HUDEP-2 (cell line): ENCODE results near the gene LITAFD.
A peak's percentile ranks its signal among the peaks of the same experiment; 100 is the strongest.

Source experiments
- DNase-seq, 76 experiments: peaks; one replicate each; lab custom pipeline; 2025; ENCODE audit not compliant: unreplicated experiment in 76 of 76; lab: John Stamatoyannopoulos, UW

LITAFD gene

DNA sequence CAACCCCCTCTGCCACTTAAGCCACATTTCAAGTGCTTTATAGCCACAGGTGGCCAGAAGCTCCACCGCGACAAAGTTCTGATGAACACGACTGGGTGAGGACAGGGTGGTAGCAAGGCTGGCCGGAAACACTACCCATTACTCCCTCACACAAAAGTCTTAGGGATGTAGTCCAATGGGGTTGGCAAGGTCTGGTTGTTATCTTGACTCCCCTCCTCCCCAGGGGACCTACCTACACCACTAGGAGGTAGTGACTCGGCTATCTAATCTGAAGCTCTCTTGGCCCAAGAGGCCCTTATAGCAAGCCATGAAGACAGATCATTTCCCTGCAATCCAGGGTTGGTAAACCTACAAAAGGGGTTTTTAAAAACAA is 8.4 kb downstream of the LITAFD start:
- DNase-seq, result no peak

DNA sequence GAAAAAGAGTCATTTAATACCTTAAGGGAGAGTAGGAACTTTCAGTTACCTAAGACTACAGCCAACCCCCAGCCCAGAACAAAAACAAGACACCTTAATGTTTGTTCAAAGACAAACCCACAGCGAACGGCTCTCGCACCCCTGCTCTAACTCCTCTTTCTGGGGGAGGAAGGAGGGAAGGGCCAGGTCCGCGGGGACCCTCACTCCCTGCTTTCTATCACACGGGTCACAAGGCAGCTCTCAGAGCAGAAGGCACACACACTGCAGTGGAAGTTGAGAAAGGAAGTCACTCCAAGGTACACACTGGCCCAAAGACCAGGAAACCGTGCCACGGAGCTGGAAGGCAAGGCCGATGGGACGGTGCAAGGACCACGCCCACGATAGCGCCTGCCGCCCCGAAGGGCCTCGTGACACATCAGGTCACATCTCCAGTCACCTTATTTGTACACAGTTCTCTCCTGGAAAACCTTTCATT is 10.0 kb downstream of the LITAFD start:
- no peak for DNase-seq

DNA sequence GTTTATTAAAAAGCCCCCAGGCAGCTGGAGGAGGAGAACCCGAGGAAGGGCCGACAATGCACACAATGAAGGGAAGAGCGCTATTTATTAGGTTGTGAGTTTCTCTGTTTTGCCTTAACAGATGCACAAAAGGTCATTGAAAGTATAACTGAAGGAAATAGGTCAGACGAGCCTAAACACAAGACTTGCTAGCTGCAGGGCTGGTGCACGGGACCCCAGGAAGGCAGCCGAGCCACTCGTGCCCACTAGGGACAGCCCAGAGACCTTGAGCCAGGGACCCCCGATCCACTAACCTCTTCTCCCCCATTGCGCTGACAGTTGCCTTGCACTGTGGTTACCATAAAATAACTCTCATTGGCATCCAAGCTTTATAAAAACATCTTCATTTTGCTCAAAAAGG is 11.3 kb downstream of the LITAFD start:
- DNase-seq, result no peak

DNA sequence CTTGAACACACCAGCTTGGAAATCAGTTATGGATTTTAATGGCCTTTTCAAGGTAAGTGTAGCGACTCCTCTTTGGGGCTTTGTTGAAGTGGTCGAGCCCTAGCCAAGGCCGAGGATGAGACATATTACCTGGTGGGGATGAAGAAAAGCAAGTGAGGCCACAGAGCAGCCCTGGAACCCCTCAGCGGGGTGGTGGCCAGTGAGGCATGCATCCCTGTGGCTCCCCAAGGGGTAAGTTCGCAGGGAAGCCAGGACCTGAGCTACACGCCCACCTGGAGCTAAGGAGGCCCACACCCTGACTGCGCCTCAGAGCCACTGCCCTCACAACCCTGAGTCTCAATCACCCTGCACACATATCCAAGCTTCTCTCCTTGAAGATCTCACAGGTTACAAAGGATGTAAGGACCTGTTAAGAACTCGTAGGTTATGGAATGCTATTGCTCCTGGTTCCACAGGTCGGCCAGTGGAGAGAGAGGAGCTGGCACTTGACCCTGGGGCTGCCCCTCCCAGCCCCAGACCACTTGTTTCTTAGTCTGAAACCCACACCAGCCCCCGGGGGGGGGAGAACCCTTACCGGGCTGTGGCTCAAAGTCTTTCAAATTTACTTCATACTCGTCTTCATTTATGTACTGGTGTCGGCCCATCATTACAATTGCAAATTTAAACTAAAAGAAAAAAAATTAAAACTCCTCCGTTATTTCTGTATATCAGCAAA is 12.0 kb downstream of the LITAFD start:
- DNase-seq, result no peak

DNA sequence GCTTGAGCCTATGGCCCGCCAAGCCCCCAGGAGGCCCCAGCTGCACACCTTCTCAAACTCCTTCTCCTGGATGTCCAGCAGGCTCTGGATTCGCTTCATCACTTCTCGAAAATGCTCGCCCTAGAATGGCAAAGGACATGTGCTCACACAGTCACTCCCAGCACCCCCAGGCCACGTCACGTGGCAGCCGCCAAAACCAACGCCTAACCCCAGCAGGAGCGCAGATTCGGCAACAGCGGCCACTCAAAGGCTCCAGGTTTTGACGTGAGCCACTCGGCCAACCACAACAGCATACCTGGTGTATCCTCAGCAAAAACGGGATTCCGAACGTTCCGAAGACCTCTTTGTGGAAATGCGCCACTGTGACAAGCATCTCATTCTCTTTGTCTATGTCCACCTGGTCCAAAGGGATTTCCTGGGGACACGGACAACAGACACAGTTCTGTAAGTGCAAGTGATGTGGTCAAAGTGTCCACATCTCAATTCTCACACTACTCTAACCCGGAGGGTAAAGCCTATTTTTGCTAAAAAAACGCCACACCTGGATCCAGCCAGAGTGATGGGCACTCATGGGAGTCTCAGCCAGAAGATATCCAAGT is 12.7 kb downstream of the LITAFD start:
- DNase-seq, result no peak

DNA sequence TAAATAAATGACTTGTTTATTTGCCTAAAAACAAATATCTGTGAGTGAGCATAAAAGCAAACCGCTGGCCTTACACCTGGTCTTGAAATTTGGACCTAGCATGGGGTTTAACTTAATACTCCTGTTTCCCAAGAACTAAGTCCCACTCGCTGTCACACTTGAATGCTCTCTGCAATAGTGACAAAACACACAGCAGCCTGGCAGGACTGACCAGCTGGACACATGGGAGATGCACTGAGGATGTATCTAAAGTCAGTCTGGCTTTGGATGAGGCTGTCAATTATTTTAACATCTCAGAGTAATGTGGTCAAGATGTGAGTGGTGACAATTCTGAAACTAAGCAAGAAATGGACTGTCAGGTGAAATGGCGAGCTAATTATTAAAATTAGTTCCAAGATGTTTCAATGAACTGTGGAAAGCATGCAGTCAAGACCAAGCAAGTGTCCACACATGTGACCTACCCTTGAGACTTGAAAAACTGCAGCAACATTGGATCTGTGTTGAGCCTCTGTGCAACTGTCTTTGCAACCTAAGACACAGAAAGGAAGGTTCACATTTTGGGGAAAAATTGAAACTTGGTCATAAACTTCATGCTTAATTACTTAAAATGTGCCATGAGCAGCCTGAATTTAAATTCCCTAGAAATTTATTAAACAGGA is 16.6 kb downstream of the LITAFD start:
- no peak for DNase-seq

DNA sequence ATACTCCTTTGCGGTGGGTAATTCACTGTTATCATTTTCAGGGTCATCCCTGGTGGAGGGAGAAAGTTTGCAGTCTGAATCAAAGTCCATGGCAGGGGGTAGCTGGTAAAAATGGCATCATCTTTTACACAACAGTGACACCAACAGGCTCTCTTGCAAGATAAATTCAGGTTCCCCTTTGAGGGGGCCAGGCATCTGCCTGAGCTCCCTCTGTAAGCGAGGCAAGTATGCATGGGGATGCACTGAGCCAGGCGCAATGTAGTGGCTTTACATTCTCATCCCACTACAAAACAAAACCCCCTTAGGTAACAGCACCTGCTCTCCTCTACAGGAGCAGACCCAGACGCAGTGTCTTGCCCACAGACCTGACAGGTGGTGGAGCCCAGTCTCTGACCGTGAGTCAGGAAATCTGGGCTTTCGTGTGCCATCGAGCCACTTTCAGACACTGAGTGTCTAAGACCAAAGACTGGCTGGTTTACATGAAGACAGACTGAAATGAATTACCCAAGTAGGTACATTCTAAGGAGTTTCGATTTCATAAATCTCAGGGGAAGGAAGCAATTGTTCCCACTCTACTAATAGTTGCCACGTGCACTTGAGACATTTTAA is 17.7 kb downstream of the LITAFD start:
- no peak for DNase-seq

DNA sequence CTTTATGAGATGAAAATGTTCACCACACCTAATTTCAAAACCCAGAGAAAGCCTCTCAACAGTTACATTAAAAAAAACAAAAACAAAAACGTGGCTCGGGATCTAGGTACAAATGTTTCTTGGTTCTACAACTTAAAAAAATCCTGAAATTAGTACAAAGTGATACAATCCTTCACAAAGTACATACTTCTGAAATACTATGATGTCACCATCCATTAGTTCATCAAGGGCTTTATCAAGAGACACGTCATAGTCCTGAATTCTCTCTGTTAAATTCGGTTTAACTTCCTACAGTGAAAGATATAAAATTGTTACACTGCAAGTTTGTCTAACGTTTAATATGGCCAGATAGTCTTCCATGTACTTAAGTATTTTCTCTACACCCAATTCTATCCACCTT is 18.2 kb downstream of the LITAFD start:
- no peak for DNase-seq

DNA sequence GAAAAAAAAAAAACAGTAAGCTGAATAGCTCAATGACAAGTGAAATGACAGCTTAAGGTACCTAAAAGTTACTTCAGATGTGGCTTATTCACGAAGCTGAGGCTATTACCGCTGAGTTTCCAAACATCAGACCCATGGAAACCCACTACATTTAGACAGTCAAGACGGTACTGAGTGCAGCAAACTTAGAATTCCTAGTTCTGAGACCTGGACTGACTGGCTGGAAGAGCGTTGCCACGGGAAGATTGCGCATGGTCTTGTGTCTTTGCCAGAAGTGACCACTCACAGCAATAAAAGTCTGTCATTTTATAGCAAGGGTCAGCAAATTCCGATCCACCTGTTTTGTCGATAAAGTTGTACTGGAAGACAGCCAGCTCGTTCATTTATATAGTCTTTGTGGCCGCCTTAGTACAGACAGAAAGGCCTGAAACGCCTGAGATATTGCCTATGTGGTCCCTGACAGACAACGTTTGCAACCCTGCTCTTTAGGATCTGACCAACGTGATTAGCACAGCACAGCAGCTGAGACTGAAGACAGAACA is 19.2 kb downstream of the LITAFD start:
- no peak for DNase-seq

DNA sequence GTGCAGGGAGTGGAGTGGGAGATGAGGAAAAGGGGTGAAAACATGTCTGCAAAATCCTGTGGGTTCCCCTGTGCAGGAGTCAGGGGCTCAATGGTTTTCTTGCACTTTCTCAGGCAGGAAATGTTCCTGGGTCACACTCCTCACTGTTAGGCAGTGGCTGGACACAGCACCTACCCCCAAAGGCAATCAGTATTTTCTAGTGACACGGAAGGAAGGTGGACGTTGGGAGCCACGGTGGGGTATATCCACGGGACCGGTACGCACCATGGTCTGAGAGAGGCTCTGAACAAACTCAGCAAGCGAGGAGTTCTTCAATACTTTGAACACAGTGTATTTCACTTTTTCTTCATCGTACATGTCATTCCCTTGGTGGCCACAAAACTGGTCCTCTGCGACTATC is 20.9 kb downstream of the LITAFD start:
- no peak for DNase-seq

DNA sequence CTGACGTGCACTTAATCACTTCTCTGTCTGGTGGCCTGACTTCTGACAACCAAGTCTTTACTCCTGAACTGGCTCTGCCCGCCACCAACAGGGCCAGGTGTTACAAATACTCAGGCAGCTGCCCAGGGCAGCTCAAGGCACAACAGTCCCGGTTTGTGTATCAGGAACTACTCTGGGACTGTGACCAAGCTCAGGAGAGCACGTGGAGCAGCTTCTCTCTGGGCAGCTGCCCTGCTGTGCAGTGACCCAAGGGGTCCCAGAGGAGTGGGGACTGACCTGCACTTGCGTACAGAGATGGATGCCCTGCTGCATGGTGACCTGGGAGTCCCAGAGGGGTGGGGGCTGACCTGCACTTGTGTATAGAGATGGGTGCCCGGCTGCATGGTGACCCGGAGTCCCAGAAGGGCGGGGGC is 21.9 kb downstream of the LITAFD start:
- DNase-seq, result no peak

DNA sequence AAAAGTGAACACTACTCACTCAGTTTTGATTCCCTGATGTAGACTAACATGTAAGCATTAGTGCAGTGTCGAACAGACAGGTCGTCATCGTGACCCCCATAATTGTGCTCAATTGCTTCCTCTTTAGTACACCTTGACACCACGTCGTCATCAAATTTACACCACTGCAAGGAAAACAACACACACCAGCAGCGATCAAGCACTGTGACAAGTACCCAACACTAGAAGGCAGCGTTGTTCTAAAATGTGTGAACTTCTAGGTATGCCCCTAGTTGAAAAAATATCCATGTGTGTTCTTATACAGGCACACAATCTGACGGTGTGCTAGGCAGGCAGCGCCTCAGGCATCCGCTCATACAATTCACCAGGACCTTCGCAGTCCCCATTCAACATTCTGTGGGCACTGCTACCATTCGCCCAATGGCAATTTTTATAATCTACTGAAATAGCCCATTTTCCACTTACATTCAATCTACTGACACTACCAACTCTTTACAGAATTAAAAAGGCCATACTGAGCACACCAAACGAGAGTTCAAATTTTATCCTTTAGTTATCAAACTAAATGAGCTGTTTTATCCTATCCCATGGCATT is 23.1 kb downstream of the LITAFD start:
- peak in 15 of 76 experiments; percentile 2 to 32 (median 15) for DNase-seq

DNA sequence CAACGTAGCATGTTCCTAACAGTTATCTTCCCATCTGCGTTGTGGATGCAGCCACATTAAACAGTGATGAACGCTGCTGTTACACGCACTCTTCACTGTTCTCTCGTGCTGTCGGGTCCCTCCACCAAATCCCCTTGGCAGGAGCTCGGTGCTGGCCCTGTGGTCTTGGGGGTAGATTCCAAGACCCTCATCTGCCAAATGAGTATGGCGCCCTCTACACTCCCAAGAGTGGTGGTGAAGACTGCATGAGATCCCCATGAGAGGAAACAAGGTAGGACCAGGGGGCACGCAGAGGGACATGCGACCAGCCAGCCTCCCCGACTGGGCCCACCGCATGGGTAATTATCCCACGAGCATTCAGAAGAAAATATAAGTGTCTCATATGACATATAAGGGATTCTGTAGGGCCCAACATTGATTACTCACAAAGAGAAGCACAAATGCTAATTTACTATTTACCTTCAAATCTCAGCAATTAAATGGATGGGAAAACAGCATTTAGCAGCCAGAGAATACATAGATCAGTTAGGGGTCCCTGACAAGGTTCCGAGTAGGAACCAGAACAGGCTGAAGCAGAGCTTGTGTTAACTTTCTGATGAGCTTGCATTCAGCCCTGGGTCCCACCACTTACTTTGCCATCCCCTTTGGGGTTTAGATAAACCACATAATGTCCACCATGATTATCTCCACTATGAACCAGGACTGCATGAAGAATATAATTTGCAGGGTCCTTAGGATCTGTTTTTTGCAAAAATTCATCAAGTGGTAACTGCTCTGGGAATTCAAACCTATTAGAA is 23.8 kb downstream of the LITAFD start:
- DNase-seq, result no peak

DNA sequence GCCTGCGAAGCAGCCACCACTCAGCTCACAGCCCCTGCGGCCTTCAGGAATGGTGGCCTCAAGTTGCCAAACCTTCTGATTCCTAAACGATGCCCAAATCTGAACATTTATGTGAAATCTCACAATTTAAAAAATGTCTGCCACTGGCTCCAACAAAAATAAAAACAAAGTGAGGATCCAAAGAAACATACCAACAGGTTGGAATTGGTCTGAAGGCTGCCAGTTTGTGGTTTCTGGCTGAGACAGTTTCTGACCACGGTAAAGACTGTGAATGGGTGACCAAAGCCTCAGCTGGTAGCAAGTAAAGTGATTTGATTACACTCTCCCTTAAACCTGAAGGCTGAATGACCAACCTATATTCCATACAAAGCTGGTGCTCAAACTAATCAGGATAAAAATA is 24.9 kb downstream of the LITAFD start:
- no peak for DNase-seq

DNA sequence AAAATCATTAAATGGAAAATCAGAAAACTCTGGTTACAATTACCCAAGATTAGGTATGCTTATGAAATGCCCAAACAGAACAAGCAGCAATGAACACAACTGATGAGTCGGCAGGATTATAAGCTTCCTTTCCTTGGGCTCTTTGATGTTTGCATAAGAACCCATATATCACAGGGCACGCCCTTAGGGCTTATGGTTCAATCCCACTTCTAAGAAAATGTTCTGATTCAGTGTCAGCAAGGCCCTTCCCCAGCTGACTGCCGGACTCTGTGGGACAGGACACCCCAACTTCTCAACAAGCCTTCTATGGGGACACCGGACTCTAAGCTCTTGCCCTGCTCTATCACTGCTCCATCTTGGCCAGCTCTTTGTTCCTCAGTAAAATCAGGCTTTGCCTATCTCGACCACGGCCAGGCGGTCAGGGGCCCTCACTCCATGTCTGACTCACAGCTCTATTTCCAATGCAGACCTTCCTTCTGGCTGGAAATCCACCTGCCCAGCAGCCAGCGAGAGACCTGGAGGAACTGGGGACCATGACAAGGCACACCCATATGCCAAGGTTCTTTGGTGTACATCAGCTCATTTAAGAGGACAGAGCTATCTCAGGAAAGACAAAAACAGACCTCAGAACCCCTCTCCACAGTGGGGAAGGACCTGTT is 26.8 kb downstream of the LITAFD start:
- no peak for DNase-seq

DNA sequence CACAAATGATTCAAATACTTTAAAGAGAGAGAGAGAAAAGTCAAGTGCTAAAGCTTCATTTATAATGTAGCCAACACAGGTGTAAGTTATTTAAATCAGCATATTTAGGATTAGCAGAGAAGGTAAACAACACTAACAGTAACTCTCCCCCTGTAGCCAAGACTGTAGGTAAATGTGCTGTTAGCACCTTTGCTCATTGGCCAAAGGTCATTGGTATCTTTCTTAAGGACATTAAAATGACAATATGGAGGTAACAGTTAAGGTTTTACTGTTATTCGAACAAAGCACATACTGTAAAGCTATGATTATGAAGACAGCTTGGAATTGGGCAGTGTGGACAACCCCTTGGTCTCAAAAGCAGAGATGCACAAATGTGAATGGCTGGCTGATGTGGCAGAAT is 28.7 kb downstream of the LITAFD start:
- no peak for DNase-seq

DNA sequence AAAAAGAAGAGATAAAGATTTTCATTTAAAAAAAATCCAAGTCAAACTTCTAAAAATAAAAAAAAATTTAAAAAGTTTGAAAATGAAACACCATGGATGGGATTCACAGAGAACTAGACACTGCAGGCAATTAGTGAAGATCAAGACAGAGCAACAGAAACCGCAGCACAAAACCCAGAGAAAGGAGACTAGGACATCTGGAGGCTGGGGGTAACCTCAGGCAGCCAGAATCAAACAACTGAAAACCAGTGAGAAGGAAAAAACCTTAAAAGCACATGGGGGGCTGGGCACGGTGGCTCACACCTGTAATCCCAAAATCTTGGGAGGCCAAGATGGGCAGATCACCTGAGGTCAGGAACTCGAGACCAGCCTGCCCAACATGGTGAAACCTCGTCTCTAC is 30.6 kb downstream of the LITAFD start:
- no peak for DNase-seq

DNA sequence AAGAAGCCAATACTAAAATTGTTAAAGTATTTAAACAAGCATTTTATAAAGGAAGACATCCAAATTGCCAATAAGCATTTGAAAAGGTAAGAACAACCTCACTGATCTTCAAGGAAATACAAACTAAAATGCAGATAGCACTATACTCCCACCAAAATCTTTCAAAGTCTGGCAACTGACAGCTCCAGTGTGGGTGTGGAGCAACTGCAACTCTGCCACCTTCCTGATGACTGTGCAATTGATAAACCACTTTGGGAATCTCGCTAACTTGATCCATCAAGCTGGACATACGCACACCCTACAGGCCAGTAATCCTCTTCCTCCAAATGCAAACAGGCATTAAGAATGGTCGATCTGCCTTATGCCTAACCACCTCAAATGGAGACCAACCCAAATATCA is 31.9 kb downstream of the LITAFD start:
- no peak for DNase-seq

DNA sequence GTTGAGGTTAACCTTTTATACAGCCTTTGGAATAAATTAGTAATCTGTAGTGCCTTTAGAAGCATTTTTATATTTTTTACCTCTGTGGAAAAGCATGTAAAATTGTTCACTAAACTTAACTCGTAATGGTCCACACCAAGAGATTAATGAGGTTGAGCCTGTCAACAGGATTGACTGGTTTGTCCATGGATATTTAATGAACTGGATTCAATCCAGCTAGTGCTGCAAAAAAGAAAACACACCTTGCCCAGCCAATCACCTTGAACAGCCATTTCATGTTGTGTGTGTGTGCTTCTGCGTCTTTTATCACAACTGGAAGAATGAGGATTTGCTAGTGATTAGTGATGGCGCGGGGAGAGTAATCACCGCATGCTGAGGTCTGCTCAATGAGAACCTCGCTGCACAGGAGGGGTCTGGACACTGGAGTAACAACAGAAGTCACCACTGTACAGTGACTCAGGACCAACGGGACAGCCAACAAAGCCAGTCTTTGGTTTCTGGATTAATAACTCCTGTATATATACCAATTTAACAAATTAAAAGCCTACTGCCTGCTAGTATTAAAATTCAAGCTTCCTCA is 33.7 kb downstream of the LITAFD start:
- DNase-seq, result no peak
